SH-SY5Y (cell line): ENCODE measurements around the gene SHROOM2.

Experiments used
- GATA2 ChIP-seq: IDR thresholded peaks from 2 replicates; pipeline ENCODE4 v1.6.1; 2011; ENCODE audit warnings: mild to moderate bottlenecking, low read depth, low read length
- GATA3 ChIP-seq: IDR thresholded peaks from 2 replicates; pipeline ENCODE4 v1.6.1; 2011; ENCODE audit warnings: low read depth, mild to moderate bottlenecking, low read length, moderate library complexity

GRCh38 chrX:9746148-9746888 lies 39.9 kb upstream of the SHROOM2 start:
- TF ChIP-seq GATA2 (no peak), GATA3 (no peak)
